ENCODE results near the gene OR10T2. TPM values are rescaled to one million over a fixed set of nuclear protein-coding genes. Genes with fewer than 3 reads are reported as not detected.
"Not testable (repeated sequence)": the region's sequence is repeated elsewhere in the genome, so short reads cannot be mapped to it uniquely, and the experiment has no call there.

Gene OR10T2, protein sequence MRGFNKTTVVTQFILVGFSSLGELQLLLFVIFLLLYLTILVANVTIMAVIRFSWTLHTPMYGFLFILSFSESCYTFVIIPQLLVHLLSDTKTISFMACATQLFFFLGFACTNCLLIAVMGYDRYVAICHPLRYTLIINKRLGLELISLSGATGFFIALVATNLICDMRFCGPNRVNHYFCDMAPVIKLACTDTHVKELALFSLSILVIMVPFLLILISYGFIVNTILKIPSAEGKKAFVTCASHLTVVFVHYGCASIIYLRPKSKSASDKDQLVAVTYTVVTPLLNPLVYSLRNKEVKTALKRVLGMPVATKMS
- not detected for total RNA-seq

DNA sequence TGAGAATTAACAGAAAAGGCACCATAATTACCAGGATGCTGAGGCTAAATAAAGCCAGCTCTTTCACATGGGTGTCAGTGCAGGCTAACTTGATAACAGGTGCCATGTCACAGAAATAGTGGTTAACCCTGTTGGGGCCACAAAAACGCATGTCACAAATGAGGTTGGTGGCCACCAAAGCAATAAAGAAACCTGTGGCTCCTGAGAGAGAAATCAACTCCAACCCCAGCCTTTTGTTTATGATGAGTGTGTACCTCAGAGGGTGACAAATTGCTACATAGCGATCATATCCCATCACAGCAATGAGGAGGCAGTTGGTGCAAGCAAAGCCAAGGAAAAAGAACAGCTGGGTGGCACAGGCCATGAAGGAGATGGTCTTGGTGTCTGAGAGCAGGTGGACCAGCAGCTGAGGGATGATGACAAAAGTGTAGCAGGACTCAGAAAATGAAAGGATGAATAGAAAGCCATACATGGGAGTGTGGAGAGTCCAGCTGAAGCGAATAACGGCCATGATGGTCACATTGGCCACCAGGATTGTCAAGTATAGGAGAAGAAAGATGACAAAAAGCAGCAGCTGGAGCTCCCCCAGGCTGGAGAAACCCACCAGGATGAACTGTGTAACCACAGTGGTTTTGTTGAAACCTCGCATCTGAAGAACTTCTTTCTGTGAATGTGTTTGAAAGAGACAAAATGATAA lies at the start of gene OR10T2:
Gene OR10T2, minus strand, starts transcription at position 649 of the 697 bp plus-strand sequence. Its CDS starts 0 bp downstream, at position 649.
- H3K27me3 Mint-ChIP-seq: peaks cover 11% of the 10 kb centered on the region
- H3K36me3 Mint-ChIP-seq (ENCODE audit: low read depth): no peaks in the 10 kb centered on the region
- no peaks in the 10 kb centered on the region for H3K9me3 Mint-ChIP-seq
- ChIA-PET CTCF (no interaction called here), POLR2A (no interaction called here)
- H3K27ac Mint-ChIP-seq: no peak within 1 kb of the TSS
- no peak for DNase-seq
- no peak within 1 kb of the TSS for H3K4me3 Mint-ChIP-seq
- peaks cover 9% of the 10 kb centered on the region for H3K4me1 Mint-ChIP-seq

DNA sequence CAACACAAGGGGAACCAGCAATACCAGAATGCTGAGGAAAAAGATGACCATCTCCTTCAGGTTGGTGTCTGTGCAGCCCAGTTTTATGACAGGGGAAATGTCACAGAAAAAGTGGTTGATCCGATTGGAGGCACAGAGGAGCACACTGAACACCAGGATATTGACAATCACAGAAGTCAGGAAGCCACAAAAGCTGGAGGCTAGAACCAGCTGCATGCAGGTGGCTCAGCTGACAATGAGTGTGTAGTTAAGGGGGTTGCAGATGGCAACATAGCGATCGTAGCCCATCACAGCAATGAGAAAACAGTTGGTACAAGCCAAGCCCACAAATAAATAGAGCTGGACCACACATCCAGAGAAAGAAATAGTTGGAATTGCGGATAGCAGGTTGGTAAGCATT lies 46.1 kb upstream of the OR10T2 start:
- H3K36me3 Mint-ChIP-seq (ENCODE audit: low read depth): no peaks in the 10 kb centered on the region
- H3K4me3 Mint-ChIP-seq: no peak overlapping the region
- ChIA-PET POLR2A (no interaction called here), CTCF (no interaction called here)
- H3K27ac Mint-ChIP-seq: no peak overlapping the region
- no peaks in the 10 kb centered on the region for H3K4me1 Mint-ChIP-seq
- DNase-seq: no peak
- peaks cover 2% of the 10 kb centered on the region for H3K27me3 Mint-ChIP-seq
- H3K9me3 Mint-ChIP-seq: no peaks in the 10 kb centered on the region

DNA sequence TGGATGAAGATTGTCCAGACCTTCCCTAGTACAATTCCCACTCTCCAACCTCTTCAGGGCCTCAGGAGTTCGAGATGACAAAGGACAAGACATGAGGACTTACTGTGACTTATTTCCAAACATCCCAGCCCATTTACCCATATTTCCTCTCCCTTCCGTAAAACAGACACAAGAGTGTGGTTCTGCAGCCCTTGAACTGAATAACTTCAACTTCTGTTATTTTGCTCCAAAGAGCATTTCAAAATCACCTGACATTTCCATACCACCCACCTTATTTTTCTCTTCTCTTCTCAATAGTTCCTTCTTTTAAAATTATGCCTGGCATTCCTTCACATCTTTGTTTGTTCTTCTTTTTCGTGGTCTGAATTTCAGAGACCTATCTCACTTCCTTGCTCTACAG lies 35.5 kb upstream of the OR10T2 start:
- CTCF ChIA-PET: no interaction called here
- POLR2A ChIA-PET: no interaction called here
- peaks cover 17% of the 10 kb centered on the region for H3K27me3 Mint-ChIP-seq

DNA sequence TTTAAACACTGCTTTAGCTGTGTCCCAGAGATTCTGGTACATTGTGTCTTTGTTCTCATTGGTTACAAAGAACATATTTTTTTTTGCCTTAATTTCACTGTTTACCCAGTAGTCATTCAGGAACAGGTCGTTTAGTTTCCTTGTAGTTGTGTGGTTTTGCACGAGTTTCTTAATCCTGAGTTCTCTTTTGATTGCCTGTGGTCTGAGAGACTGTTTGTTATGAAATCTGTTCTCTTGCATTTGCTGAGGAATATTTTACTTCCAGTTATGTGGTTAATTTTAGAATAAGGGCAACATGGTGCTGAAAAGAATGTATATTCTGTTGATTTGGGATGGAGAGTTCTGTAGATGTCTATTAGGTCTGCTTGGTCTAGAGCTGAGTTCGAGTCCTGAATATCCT lies 30.9 kb upstream of the OR10T2 start:
- H3K27ac Mint-ChIP-seq; POLR2A ChIA-PET; H3K4me1 Mint-ChIP-seq; H3K27me3 Mint-ChIP-seq; CTCF ChIA-PET; H3K36me3 Mint-ChIP-seq (ENCODE audit: low read depth); DNase-seq; H3K9me3 Mint-ChIP-seq; H3K4me3 Mint-ChIP-seq: not testable (repeated sequence)

More for the DNA sequence above, 35.5 kb upstream of the OR10T2 start:
- Mint-ChIP-seq H3K4me3 (no peak overlapping the region), H3K4me1 (no peaks in the 10 kb centered on the region), H3K9me3 (peaks cover 3% of the 10 kb centered on the region), H3K36me3 (ENCODE audit: low read depth) (no peaks in the 10 kb centered on the region), H3K27ac (no peak overlapping the region)
- no peak for DNase-seq

DNA sequence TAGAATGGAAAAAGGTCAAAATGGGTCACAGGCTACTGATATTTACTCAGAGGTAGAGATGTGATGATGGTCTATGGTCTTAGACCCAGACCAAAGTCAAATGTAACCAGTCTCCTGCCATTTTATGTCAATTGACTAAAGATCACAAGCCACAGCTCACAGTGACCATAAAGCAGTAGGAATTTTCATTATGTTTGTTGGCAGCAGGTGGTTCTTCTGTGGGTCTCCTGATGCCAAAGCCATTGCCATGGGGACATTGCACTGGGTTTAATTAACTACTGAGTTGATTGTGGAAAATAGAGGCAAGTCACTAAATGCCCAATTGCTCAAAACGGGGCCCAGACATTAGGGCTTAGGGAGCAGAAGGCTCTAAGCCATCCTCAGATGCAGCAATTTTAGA lies 26.9 kb upstream of the OR10T2 start, which contains the start of gene OR10K2:
Gene OR10K2, minus strand, starts transcription at position 101 of the 400 bp plus-strand sequence. CDS start 5,371 bp downstream, outside the sequence.
- no peaks in the 10 kb centered on the region for H3K9me3 Mint-ChIP-seq
- H3K27ac Mint-ChIP-seq: no peak within 1 kb of the TSS
- no peaks in the 10 kb centered on the region for H3K36me3 Mint-ChIP-seq (ENCODE audit: low read depth)
- CTCF ChIA-PET: no interaction called here
- POLR2A ChIA-PET: no interaction called here
- DNase-seq: no peak
- no peaks in the 10 kb centered on the region for H3K4me1 Mint-ChIP-seq
- H3K27me3 Mint-ChIP-seq: no peaks in the 10 kb centered on the region
- H3K4me3 Mint-ChIP-seq: no peak within 1 kb of the TSS

DNA sequence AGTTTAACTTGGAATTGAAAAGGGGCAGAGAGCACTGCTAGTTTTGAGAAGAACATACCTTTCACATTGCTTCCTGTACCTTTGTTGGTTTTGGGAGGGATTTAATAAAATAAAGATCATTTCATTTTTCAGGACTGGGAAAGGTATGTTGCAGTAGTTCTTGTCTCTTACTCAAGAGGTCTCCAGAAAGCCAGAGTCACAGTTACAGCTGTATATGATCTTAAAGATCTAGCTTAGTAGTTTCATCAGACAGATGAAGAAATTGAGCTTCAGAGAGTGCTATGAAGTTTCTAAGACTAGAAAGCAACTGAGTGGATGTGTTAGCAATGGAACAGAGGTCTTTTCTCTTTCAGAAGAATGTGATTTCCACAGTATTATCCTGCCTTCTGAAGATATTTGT lies 25.8 kb upstream of the OR10T2 start:
- Mint-ChIP-seq H3K4me1 (no peaks in the 10 kb centered on the region), H3K27me3 (no peaks in the 10 kb centered on the region), H3K36me3 (ENCODE audit: low read depth) (no peaks in the 10 kb centered on the region), H3K9me3 (no peaks in the 10 kb centered on the region), H3K4me3 (no peak overlapping the region), H3K27ac (no peak overlapping the region)
- ChIA-PET CTCF (no interaction called here), POLR2A (no interaction called here)
- DNase-seq: no peak

DNA sequence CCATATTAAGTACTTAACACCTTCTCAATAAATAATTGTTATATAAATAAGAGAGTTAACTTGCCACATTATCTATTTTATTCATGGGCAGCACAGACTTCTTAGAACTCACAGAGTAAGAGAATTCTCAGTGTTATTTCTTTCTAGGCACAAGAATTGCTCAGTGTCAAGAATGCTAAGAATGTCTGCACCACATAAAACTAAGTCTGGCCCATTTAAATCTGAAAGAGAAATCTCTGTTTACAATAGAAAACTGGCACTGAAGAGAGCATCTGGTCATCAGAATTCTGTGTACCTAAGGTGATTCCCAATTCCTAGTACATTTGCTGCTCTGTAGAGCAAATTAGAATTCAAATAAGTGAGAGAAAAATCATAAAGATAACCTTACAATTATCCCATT lies 22.9 kb upstream of the OR10T2 start:
- Mint-ChIP-seq H3K4me3 (no peak overlapping the region), H3K27ac (no peak overlapping the region), H3K9me3 (no peaks in the 10 kb centered on the region), H3K4me1 (no peaks in the 10 kb centered on the region), H3K36me3 (ENCODE audit: low read depth) (no peaks in the 10 kb centered on the region), H3K27me3 (no peaks in the 10 kb centered on the region)
- ChIA-PET CTCF (no interaction called here), POLR2A (no interaction called here)
- no peak for DNase-seq

DNA sequence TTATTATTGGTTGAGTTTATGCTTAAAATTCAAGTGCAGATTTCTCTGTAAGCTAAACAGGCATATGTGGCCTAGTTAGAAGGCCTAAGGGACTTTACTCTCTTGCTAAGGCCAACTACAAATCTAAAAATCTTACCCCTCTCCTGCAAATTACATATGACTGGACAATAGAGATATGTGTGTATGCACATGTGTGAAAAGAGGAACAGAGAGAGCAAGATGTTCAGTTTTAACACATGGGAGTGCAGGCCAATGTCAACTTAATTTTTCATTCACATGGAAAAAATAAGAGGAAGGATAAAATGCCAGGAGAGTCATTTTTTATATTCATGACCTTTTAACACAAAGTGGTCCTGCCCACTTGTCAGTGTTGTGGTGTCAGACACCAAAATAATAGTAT lies 18.3 kb upstream of the OR10T2 start:
- Mint-ChIP-seq H3K4me1 (no peaks in the 10 kb centered on the region), H3K9me3 (no peaks in the 10 kb centered on the region), H3K27me3 (no peaks in the 10 kb centered on the region), H3K27ac (no peak overlapping the region), H3K4me3 (no peak overlapping the region), H3K36me3 (ENCODE audit: low read depth) (no peaks in the 10 kb centered on the region)
- no peak for DNase-seq
- CTCF ChIA-PET: no interaction called here
- POLR2A ChIA-PET: no interaction called here

DNA sequence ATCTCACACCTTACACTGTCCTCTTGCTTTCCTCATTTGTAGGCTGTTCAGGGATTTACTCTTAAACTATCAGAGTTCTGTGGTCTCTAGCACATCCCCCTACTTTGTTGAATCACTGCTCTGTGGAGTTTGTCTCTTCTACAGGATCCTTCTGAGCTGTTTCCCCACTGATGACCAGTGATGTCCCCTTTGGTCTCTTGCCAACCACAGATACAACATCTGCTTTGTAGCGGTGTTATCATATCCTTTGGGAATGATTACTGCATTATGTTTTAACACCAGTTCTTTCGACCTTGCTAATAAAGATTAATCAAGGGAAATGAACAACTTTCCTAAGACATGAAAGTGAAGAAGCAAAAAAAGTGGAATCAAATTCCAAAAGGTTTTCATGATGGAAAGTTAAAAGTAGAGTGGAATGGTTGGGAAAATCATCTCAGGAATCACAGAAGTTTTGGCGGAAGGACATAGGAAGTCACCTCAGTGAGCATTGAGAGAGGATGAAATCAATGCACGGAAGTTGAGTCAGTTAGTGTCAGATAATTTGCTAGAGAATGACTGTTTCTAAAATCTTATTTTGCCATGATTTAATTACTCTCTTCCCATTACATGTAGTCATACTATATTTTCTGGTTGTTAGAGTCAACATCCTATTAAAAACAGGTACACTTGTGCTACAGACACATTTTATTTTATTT lies 15.5 kb upstream of the OR10T2 start:
- Mint-ChIP-seq H3K4me1 (no peaks in the 10 kb centered on the region), H3K9me3 (no peaks in the 10 kb centered on the region), H3K36me3 (ENCODE audit: low read depth) (no peaks in the 10 kb centered on the region), H3K4me3 (no peak overlapping the region), H3K27ac (no peak overlapping the region), H3K27me3 (no peaks in the 10 kb centered on the region)
- ChIA-PET POLR2A (no interaction called here), CTCF (no interaction called here)
- DNase-seq: no peak

DNA sequence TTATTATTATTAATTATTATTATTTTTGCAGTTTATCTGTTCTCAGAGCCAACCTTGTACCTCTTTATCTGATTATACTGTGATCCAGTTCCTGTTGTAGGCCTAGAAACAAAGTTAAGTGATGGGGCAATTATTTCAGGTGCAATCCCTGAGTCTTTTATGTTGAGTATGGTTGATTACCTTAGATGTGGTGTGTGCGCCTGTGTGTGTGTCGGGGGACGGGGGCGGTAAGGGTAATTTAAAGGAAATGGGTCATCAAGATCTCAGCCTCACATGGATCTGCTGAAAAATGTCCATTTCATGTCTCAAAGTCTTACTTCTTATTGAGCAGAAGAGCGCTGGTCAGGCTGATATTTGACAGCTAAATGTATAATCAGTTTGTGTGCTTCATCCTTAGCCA lies 7.8 kb upstream of the OR10T2 start:
- no peaks in the 10 kb centered on the region for H3K9me3 Mint-ChIP-seq
- H3K36me3 Mint-ChIP-seq (ENCODE audit: low read depth): no peaks in the 10 kb centered on the region
- H3K4me1 Mint-ChIP-seq: no peaks in the 10 kb centered on the region
- H3K27me3 Mint-ChIP-seq: peaks cover 6% of the 10 kb centered on the region
- POLR2A ChIA-PET: no interaction called here
- CTCF ChIA-PET: interaction anchor here (0.7 kb wide), 1 partner anchor 565 kb away, joined by 3 read pairs; no protein-coding TSS in a partner anchor
- no peak for DNase-seq
- H3K27ac Mint-ChIP-seq: no peak overlapping the region
- no peak overlapping the region for H3K4me3 Mint-ChIP-seq

DNA sequence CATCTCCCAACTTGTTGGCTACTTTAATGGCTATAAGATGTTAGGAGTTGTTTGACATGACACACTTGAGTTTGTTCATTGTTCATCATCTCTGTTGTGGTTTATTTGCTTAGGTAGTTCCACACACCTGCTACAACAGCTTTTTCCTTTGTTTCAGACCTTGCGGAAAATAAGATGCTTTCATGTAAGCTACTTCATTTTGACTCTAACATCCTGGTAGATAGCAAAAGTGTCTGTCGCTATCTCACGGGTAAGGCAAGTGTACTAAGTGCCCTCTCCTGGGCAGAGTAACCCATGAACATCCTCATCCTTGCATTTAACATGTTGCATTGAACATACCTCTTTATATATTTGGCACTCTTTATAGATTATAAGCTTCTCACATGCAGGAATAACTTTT lies 1.6 kb upstream of the OR10T2 start:
- Mint-ChIP-seq H3K9me3 (no peaks in the 10 kb centered on the region), H3K36me3 (ENCODE audit: low read depth) (no peaks in the 10 kb centered on the region), H3K4me1 (peaks cover 9% of the 10 kb centered on the region), H3K4me3 (no peak overlapping the region), H3K27ac (no peak overlapping the region), H3K27me3 (peaks cover 11% of the 10 kb centered on the region)
- no peak for DNase-seq
- POLR2A ChIA-PET: no interaction called here
- CTCF ChIA-PET: no interaction called here

DNA sequence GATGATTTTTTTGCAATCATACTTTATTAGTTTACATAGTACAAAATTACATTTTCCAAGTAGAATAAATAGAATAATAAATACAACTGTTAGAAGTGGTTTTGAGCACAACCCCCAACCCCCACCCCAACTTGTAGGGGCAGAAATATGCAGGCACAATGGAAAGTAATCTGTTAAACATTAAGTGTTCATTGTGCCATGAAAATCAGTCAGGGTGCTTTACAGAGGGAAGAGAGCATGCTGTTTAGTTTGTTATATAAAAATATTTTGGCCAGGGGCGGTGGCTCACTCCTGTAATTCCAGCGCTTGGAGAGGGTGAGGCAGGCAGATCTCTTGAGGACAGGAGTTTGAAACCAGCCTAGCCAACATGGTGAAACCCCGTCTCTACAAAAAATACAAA lies 2.6 kb downstream of the OR10T2 start:
- H3K27me3 Mint-ChIP-seq: peaks cover 7% of the 10 kb centered on the region
- H3K4me3 Mint-ChIP-seq: no peak overlapping the region
- ChIA-PET POLR2A (no interaction called here), CTCF (no interaction called here)
- no peak overlapping the region for H3K27ac Mint-ChIP-seq
- no peaks in the 10 kb centered on the region for H3K9me3 Mint-ChIP-seq
- H3K36me3 Mint-ChIP-seq (ENCODE audit: low read depth): no peaks in the 10 kb centered on the region
- DNase-seq: no peak
- peaks cover 9% of the 10 kb centered on the region for H3K4me1 Mint-ChIP-seq

DNA sequence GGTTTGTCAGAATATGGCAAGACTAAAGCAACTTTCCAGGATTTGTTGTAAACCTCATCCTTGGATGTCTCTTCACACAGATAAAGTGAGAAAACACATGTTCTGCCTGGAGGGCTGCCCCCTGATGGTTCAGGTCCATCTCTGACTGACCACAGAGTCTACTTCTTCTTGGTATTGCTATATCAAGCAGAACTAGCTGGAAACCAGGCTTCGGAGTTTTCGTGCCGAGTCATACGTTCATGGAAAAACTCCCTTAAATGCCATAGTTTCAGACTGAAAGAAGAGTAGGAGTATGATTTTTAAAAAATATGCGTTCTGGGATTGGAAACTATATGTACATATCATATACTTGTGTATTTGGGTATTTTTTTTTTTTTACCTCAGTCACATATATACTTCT lies 5.8 kb downstream of the OR10T2 start:
- Mint-ChIP-seq H3K4me3 (no peak overlapping the region), H3K4me1 (peaks cover 1% of the 10 kb centered on the region), H3K27me3 (no peaks in the 10 kb centered on the region), H3K36me3 (ENCODE audit: low read depth) (no peaks in the 10 kb centered on the region), H3K27ac (no peak overlapping the region), H3K9me3 (no peaks in the 10 kb centered on the region)
- DNase-seq: no peak
- CTCF ChIA-PET: interaction anchor here (1.2 kb wide), 1 partner anchor 9 kb away, joined by 3 read pairs; no protein-coding TSS in a partner anchor
- POLR2A ChIA-PET: no interaction called here
